Measurements from ENCODE around the gene SLC13A2.
"Not testable (repeated sequence)": the region's sequence is repeated elsewhere in the genome, so short reads cannot be mapped to it uniquely, and the experiment has no call there.

Gene SLC13A2
- long read RNA-seq, donor 1, partial matches to known transcripts: 7 of 11 reads
- long read RNA-seq, donor 1, other reads (novel, unspliced or antisense): 0 of 11 reads
- long read RNA-seq, donor 2, partial matches to known transcripts: 0 of 3 reads
- long read RNA-seq, donor 2, other reads (novel, unspliced or antisense): 0 of 3 reads
- long read RNA-seq, donor 3, partial matches to known transcripts: 0 of 5 reads
- long read RNA-seq, donor 3, other reads (novel, unspliced or antisense): 0 of 5 reads
- long read RNA-seq, donor 4, partial matches to known transcripts: 0 of 3 reads
- long read RNA-seq, donor 4, other reads (novel, unspliced or antisense): 0 of 3 reads
- long read RNA-seq, donor 5, partial matches to known transcripts: 6 of 8 reads
- long read RNA-seq, donor 5, other reads (novel, unspliced or antisense): 0 of 8 reads
- long read RNA-seq, donor 6, partial matches to known transcripts: 0 of 3 reads
- long read RNA-seq, donor 6, other reads (novel, unspliced or antisense): 0 of 3 reads
- long read RNA-seq, donor 7: 0 reads
- long read RNA-seq, donor 8, transcript SLC13A2-201 (12 exons, 2,711 nt): major isoform, 5 of 7 reads
- long read RNA-seq, donor 8, partial matches to known transcripts: 0 of 7 reads
- long read RNA-seq, donor 8, other reads (novel, unspliced or antisense): 0 of 7 reads

DNA sequence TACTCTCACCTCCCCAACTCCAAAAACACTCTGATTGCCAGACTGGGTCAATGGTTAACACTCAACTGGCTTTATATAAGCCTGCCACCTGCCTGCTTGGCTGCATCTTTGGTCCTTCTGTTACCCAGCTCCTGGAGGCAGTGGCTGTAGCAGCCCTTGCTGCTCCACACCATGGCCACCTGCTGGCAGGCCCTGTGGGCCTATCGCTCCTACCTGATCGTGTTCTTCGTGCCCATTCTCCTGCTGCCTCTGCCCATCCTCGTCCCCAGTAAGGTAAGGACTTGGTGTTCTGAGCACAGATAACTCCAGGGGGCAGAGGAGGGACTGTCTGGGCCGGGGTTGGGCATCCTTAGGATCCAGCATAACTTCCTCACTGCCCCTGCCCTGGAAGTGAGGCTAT lies at the start of gene SLC13A2:
Gene SLC13A2, plus strand, starts transcription at position 103 of the 400 bp plus-strand sequence. Its CDS starts 69 bp downstream, at position 172.
- DNase-seq: no peak

DNA sequence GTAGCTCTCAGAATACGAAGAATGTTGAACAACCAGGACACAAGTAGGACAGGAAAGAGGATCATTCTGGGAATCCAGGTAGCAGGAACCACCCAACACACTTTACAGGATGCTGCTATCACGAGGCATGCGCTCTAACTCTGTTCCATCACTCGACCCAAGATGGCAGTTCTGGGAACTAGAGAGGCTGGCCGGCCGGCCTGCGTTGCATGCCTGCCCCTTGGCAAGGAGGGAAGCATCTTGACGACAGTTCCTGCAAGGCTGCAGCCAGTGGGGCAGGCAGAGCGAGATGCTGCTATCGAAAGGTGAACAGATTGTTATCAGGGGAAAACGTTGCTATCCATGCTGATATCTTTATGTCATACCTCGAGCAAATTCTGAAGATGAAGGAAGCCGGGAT lies 48.2 kb upstream of the SLC13A2 start:
- DNase-seq: no peak

DNA sequence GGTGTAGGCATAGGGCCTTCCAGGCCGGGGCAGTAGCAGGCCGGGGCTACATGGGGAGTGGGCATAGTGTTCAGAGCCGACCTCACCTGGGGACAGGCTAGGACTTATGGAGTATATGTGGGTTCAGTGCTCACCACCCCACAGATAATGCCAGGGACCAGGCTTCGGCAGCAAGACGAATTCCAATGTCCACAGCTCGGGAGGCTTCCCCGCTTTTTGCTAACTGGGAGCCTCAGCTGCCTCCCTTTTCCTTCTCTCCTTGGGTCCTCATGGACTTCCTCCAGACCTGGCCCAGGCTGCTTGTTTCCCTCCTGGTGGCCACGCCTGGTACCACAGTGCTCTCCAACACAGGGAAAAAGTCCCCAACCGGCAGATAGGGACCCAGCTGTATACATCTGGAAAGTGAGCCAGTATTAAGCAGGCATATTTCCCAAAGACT lies 47.3 kb upstream of the SLC13A2 start:
- DNase-seq: no peak

- DNase-seq: no peak
Measured at GRCh38 chr17:28427371-28427770, 46.1 kb upstream of the SLC13A2 start.

GRCh38 chr17:28427982-28428381 lies 45.5 kb upstream of the SLC13A2 start:
- DNase-seq: not testable (repeated sequence)

DNA sequence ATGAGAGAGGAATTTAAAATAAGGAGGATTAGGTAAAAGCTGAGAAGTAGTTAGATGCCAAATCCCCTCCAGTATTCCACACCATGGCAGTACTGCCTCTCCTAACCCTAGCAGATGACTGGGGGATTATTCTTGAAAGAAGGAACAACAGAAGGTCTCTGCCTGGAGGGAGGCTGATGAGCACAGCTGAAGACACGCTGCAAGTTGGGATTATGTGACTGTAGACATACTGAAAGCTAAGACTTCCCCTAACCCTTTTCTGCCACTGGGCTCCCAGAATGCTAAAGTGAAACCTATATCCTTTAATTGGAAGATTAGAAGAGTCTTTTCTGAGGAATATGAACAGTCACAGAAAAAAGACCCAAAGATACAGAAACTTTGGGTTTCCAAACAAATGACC lies 39.7 kb upstream of the SLC13A2 start:
- DNase-seq: no peak

- DNase-seq: not testable (repeated sequence)
Measured at GRCh38 chr17:28434326-28434725, 39.1 kb upstream of the SLC13A2 start.

GRCh38 chr17:28443901-28444638 lies 29.4 kb upstream of the SLC13A2 start:
- DNase-seq: no peak

GRCh38 chr17:28446716-28447395 lies 26.6 kb upstream of the SLC13A2 start:
- DNase-seq: no peak

DNA sequence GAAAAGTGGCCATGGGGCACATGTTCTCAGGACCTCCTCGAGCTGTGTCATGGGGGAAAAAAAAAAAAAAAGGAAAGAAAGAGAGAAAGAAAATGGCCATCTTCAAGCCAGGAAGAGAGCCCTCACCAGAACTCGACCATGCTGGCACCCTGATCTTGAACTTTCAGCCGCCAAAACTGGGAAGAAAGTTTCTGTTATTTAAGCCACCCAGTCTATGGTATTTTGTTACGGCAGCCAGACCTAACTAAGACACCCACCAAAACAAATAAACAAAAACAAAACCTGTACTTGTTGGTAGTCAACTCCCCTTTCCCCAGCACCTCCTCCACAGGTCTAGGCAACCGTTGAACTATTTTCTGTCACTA lies 26.1 kb upstream of the SLC13A2 start:
- no peak for DNase-seq

DNA sequence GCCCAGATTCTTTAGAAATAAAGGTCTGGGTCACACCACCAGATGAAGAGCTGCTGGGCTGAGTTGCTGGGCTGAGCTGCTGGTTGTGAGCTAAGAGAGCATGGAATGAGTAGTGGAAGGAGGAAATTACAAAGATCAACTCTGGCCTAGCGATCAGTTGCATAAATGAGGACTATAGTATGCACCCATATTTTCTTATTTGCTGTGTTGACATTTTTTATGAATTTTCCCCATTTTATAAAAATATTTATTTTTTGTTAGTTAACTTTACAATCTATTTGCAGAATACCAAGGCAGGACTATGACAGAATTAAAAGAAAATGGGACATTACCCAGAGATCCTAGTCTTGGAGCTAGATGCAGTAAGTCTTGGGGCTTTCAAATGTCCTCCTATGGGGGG lies 23.6 kb upstream of the SLC13A2 start:
- DNase-seq: no peak

DNA sequence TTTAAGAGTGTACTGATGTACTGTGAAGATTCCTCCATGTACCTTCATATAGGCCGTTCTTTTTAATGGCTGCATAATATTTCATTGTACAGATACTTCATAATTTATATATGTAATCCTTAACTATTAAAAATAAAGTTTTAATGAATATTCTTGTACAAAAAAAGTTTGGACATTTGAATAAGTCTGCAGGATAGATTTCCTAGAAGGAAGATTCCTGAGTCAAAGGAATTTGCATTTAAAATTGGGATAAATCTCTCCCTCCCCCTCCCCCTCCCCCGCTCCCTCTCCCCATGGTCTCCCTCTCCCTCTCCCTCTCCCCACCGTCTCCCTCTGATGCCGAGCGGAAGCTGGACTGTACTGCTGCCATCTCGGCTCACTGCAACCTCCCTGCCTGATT lies 15.6 kb upstream of the SLC13A2 start:
- DNase-seq: no peak

GRCh38 chr17:28458881-28459280 lies 14.6 kb upstream of the SLC13A2 start:
- DNase-seq: not testable (repeated sequence)

- no peak for DNase-seq
Measured at GRCh38 chr17:28460901-28461300, 12.5 kb upstream of the SLC13A2 start.

DNA sequence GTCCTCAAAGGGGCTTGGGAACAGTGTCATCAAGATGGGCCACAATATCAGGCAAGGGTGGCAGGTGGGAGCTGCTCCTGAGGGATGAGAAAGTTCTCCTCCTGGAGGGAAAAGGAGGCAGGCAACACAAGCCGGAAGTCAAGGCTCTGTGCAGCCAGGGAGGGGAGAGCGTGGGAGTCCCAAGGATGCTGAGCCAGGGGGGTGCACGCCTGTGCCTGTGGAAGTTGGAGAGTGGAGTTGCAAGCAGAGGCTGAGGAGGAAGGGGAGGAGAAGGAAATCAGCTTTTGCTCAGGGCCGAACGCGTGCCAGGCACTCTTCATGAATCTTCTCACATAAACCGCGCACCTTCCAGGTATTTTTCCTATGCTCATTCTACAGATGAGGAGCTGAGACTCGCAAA lies 7.4 kb upstream of the SLC13A2 start:
- DNase-seq: no peak

- no peak for DNase-seq
Measured at GRCh38 chr17:28466521-28467048, 6.9 kb upstream of the SLC13A2 start.

GRCh38 chr17:28467456-28468025 lies 5.9 kb upstream of the SLC13A2 start:
- DNase-seq: no peak

DNA sequence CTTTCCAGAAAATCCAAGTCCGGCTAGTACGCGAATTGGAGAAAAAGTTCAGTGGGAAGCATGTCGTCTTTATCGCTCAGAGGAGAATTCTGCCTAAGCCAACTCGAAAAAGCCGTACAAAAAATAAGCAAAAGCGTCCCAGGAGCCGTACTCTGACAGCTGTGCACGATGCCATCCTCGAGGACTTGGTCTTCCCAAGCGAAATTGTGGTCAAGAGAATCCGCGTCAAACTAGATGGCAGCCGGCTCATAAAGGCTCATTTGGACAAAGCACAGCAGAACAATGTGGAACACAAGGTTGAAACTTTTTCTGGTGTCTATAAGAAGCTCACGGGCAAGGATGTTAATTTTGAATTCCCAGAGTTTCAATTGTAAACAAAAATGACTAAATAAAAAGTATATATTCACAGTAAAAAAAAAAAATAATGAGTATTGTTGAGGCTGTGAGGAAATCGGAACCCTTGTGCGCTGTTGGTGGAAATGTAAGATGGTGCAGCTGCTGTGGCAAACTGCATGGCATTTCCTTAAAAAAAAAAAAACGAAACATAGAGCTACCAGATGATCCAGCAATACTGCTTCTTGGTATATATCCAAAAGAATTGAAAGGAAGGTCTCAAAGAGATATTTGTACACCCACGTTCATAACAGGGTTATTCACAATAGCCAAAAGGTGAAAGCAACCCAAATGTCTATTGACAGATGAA lies 5.3 kb upstream of the SLC13A2 start:
- DNase-seq: not testable (repeated sequence)

- DNase-seq: no peak
Measured at GRCh38 chr17:28468781-28469180, 4.7 kb upstream of the SLC13A2 start.

- no peak for DNase-seq
Measured at GRCh38 chr17:28469376-28469775, 4.1 kb upstream of the SLC13A2 start.

DNA sequence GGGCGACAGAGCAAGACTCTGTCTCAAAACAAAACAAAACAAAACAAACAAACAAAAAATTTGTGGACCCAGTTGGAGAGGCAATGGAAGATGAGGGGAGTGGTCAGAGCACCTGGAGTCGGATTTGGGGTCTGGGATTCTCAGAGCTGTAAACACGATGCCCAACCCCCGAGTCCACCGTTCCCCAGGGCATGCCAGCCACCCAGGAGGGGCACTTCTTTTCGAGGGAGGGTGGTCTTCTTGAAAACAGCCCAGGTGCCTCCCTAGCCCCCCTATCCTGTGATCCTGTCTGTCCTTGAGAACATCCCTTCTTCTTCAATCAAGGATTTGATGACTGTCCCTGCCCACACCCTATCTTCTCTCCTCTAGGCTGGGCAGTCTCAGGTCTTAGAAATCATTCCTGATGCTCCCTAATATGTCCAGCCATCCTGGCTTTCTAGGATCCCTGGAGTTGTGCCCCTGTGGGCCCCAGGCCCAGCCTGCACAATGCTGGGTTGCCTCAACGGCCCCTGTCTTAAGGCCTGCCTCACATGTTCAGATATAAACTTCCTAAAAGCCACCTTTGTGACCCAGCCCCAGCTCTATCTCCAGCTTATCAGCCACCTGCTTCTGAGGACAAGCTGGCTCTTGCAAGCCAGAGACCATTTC lies 3.1 kb upstream of the SLC13A2 start:
- no peak for DNase-seq
